HFFc6 (cell line): ENCODE measurements around the gene S100A3. TPM values are rescaled to one million over a fixed set of nuclear protein-coding genes. Genes with fewer than 3 reads are reported as not detected.
"Not testable (repeated sequence)": the region's sequence is repeated elsewhere in the genome, so short reads cannot be mapped to it uniquely, and the experiment has no call there.

Source experiments
- DNase-seq: peaks from one replicate; pipeline ENCODE4 v3.0.0-alpha.2; 2018
- H3K27ac Mint-ChIP-seq: 2 replicates; pipeline ENCODE4 v1.8.0; 2020; ENCODE audit warnings: mild to moderate bottlenecking, mixed read lengths
- H3K27me3 Mint-ChIP-seq: 2 replicates; pipeline ENCODE4 v1.8.0; 2021; ENCODE audit warnings: mild to moderate bottlenecking, moderate library complexity, mixed read lengths; ENCODE audit not compliant: insufficient read depth
- H3K36me3 Mint-ChIP-seq: 2 replicates; pipeline ENCODE4 v1.8.0; 2021; ENCODE audit warnings: low read depth, mixed read lengths
- H3K4me1 Mint-ChIP-seq: 2 replicates; pipeline ENCODE4 v1.8.0; 2020; ENCODE audit warnings: low read depth, mixed read lengths
- H3K4me3 Mint-ChIP-seq: 2 replicates; pipeline ENCODE4 v1.8.0; 2020; ENCODE audit warnings: mild to moderate bottlenecking, moderate library complexity, mixed read lengths
- H3K9me3 Mint-ChIP-seq: 2 replicates; pipeline ENCODE4 v1.8.0; 2020; ENCODE audit warnings: mild to moderate bottlenecking, mixed read lengths
- total RNA-seq, 6 experiments: library from RNA; stranded (reverse); fragmentation: NEBNext Ultra II Directional; extraction: Animal tissue kit (Norgen Biotek cat#: 25700); gene quantifications; 2 replicates in 1 of 6; 3 replicates in 5 of 6; pipeline ENCODE4 v1.2.3, GENCODE V29; 2021
- TF ChIP-seq, protein P1 (sequence below): fragments of 200-600 bp; sonication (generic); IDR thresholded peaks from 2 replicates; pipeline ENCODE4 v1.5.0; 2021; ENCODE audit warnings: antibody characterized with exemption, mild to moderate bottlenecking

Gene S100A3
- total RNA-seq, 6 experiments from 2014 or later: 3.4 to 5.6 (median 5.1) TPM

DNA sequence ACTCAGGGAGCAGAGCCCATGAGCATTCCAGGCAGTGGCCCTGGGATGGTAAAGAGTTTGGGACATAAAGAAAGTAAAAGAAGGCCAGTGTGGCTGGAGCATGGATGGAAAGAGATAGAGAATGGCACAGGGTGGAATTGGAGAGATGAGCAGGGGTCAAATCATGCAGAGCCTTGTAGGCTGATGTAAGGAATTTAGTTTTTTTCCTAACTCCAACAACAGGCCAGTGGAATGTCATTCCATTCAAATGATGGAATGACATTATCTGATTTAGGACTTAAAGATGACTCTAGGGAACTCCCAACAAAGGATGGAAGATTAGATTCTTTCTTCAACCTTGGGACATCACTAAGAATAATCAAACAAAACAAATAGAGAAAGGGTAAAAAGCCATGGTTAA is 29.4 kb upstream of the S100A3 start:
- Mint-ChIP-seq H3K36me3 (no peaks in the 10 kb centered on the region), H3K4me1 (peaks cover 26% of the 10 kb centered on the region), H3K27ac (peak overlapping the region; percentile 71), H3K9me3 (no peaks in the 10 kb centered on the region), H3K4me3 (peak overlapping the region; percentile 31), H3K27me3 (no peaks in the 10 kb centered on the region; the same call in 1 of the 2 replicates)
- peak; percentile 33 for DNase-seq
- TF ChIP-seq, protein P1, sequence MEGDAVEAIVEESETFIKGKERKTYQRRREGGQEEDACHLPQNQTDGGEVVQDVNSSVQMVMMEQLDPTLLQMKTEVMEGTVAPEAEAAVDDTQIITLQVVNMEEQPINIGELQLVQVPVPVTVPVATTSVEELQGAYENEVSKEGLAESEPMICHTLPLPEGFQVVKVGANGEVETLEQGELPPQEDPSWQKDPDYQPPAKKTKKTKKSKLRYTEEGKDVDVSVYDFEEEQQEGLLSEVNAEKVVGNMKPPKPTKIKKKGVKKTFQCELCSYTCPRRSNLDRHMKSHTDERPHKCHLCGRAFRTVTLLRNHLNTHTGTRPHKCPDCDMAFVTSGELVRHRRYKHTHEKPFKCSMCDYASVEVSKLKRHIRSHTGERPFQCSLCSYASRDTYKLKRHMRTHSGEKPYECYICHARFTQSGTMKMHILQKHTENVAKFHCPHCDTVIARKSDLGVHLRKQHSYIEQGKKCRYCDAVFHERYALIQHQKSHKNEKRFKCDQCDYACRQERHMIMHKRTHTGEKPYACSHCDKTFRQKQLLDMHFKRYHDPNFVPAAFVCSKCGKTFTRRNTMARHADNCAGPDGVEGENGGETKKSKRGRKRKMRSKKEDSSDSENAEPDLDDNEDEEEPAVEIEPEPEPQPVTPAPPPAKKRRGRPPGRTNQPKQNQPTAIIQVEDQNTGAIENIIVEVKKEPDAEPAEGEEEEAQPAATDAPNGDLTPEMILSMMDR: no peak

DNA sequence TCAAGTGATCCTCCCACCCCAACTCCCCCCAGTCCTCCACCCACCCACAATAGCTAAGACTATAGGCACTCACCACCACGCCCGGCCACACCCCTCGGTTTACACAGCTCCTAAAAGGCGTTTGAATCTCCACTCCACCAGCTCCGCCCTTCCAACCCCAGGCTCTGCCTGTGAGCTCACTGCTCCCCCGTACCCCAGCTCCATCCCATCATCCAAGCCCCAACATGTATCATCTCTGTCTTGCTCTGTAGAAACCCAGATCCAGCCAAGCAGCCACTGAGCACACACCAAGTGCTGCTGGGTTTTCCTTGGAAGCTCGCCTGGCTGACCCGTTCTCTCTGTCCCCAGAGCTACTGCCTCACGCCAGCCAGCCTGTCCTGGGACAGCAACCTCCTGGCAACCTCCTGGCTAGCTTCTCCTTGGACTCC is 28.6 kb upstream of the S100A3 start:
- H3K27me3 Mint-ChIP-seq: no peaks in the 10 kb centered on the region; the same call in 1 of the 2 replicates
- DNase-seq: no peak
- no peaks in the 10 kb centered on the region for H3K36me3 Mint-ChIP-seq
- H3K27ac Mint-ChIP-seq: peak overlapping the region; percentile 2; the same call in 1 of the 2 replicates
- H3K4me1 Mint-ChIP-seq: peaks cover 35% of the 10 kb centered on the region
- no peaks in the 10 kb centered on the region for H3K9me3 Mint-ChIP-seq
- TF ChIP-seq, protein P1: no peak
- H3K4me3 Mint-ChIP-seq: no peak overlapping the region

DNA sequence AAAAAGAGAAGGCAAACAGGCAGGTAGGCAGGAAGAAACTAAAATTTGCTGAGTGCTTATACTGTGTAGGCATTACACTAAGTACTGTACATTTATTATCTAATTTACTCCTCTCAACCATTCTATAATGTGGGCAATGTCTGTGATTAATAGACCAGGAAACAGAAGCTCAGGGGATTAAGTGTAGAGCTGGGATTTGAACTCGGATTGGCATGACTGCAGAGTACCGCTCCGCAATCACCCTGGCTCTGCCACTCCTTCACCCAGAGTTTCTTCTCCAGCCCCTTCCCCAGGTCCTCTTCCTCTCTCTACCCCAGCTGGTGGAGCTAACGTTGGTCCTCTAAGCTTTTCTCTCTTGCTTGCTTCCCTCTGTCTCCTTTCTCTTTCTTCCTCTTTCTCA is 28.1 kb upstream of the S100A3 start:
- H3K9me3 Mint-ChIP-seq: no peaks in the 10 kb centered on the region
- peaks cover 40% of the 10 kb centered on the region for H3K4me1 Mint-ChIP-seq
- no peak overlapping the region for H3K27ac Mint-ChIP-seq
- H3K4me3 Mint-ChIP-seq: no peak overlapping the region
- TF ChIP-seq, protein P1: no peak
- H3K36me3 Mint-ChIP-seq: no peaks in the 10 kb centered on the region
- no peak for DNase-seq
- no peaks in the 10 kb centered on the region; the same call in 1 of the 2 replicates for H3K27me3 Mint-ChIP-seq

DNA sequence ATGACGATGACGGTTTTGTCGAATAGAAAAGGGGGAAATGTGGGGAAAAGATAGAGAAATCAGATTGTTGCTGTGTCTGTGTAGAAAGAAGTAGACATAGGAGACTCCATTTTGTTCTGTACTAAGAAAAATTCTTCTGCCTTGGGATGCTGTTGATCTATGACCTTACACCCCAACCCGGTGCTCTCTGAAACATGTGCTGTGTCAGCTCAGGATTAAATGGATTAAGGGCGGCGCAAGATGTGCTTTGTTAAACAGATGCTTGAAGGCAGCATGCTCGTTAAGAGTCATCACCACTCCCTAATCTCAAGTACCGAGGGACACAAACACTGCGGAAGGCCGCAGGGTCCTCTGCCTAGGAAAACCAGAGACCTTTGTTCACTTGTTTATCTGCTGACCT is 26.4 kb upstream of the S100A3 start:
- not testable (repeated sequence) for H3K27me3 Mint-ChIP-seq, DNase-seq, H3K4me3 Mint-ChIP-seq, H3K27ac Mint-ChIP-seq, H3K9me3 Mint-ChIP-seq, H3K36me3 Mint-ChIP-seq
- H3K4me1 Mint-ChIP-seq: peaks cover 48% of the 10 kb centered on the region

DNA sequence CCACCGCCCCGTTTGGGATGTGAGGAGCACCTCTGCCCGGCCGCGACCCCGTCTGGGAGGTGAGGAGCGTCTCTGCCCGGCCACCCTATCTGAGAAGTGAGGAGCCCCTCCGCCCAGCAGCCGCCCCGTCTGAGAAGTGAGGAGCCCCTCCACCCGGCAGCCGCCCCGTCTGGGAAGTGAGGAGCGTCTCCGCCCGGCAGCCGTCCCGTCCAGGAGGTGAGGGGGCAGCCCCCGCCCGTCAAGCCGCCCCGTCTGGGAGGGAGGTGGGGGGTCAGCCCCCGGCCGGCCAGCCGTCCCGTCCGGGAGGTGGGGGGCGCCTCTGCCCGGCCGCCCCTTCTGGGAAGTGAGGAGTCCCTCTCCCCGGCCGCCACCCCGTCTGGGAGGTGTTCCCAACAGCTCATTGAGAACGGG is 26.0 kb upstream of the S100A3 start:
- not testable (repeated sequence) for H3K36me3 Mint-ChIP-seq, H3K9me3 Mint-ChIP-seq, H3K27me3 Mint-ChIP-seq, DNase-seq, H3K27ac Mint-ChIP-seq, H3K4me3 Mint-ChIP-seq
- H3K4me1 Mint-ChIP-seq: peaks cover 48% of the 10 kb centered on the region

DNA sequence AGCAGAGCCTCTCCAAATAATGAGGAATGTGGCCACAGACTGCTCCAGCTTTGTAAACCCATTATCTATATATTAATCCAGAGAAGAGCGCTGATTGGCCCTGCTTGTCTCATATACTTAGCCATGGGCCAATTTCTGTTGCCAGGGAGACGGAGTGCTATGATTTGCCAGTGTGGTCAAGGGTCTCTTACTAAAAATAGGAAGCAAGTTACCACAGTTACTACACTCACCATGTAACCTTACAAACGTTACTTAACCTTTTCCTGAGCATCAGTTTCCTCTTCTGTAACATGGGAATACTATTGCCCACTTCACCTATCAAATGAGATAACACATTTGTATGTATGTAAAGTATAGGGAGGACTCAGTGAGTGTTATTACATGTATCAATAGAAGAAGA is 24.3 kb upstream of the S100A3 start:
- peaks cover 51% of the 10 kb centered on the region for H3K4me1 Mint-ChIP-seq
- H3K4me3 Mint-ChIP-seq: peak overlapping the region; percentile 60
- TF ChIP-seq, protein P1: no peak
- H3K9me3 Mint-ChIP-seq: no peaks in the 10 kb centered on the region
- peak overlapping the region; percentile 79 for H3K27ac Mint-ChIP-seq
- no peaks in the 10 kb centered on the region for H3K36me3 Mint-ChIP-seq
- no peak for DNase-seq
- H3K27me3 Mint-ChIP-seq: no peaks in the 10 kb centered on the region; the same call in 1 of the 2 replicates

DNA sequence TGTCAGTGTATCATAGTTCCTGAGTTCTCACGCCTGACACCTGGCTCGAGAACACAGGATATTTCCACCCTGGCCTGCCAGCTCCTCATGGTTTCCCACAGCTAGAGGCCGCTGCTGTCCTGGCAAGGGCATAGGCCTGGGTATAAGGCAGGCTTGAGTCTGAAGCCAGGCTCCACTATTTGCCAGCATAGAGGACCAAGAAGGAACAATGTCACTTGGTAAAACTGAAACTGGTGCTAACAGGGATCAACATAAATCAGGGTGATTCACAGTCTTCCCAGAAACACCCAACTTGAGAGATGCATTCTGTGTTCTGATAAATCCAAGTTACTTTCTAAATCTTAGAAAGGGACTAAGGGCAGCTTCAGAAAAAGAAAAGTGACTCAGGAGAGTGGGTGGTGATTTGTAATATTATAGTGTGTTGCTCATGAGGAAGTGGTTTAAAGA is 23.5 kb upstream of the S100A3 start:
- peaks cover 51% of the 10 kb centered on the region for H3K4me1 Mint-ChIP-seq
- DNase-seq: peak; percentile 85
- H3K4me3 Mint-ChIP-seq: peak overlapping the region; percentile 60
- H3K27me3 Mint-ChIP-seq: no peaks in the 10 kb centered on the region; the same call in 1 of the 2 replicates
- H3K9me3 Mint-ChIP-seq: no peaks in the 10 kb centered on the region
- no peaks in the 10 kb centered on the region for H3K36me3 Mint-ChIP-seq
- TF ChIP-seq, protein P1: peak; percentile 92
- H3K27ac Mint-ChIP-seq: peak overlapping the region; percentile 79
